ENCODE measurements around the gene NPEPL1.

NPEPL1 gene

GRCh38 chr20:58684291-58684690 is 8.3 kb upstream of the NPEPL1 start:
- no peak for DNase-seq

- no peak for DNase-seq
Observed at GRCh38 chr20:58685988-58686387, 6.6 kb upstream of the NPEPL1 start.

- no peak for DNase-seq
Observed at GRCh38 chr20:58688414-58688813, 4.2 kb upstream of the NPEPL1 start.

GRCh38 chr20:58688840-58689239 is 3.8 kb upstream of the NPEPL1 start:
- no peak for DNase-seq

- DNase-seq: no peak
Observed at GRCh38 chr20:58690396-58691135, 2.0 kb upstream of the NPEPL1 start.

- DNase-seq: no peak
Observed at GRCh38 chr20:58691773-58692578, 624 bp upstream of the NPEPL1 start.

- DNase-seq: peak in 2 of 3 experiments; percentile 20 to 26
Observed at GRCh38 chr20:58693226-58694006, 816 bp downstream of the NPEPL1 start.

GRCh38 chr20:58694241-58695083 is 1.9 kb downstream of the NPEPL1 start:
- DNase-seq: no peak

- DNase-seq: no peak
Observed at GRCh38 chr20:58695084-58695722, 2.6 kb downstream of the NPEPL1 start.

- DNase-seq: peak in 1 of 3 experiments; percentile 20
Observed at GRCh38 chr20:58695895-58696375, 3.3 kb downstream of the NPEPL1 start.

GRCh38 chr20:58696411-58696961 is 3.9 kb downstream of the NPEPL1 start:
- DNase-seq: peak in 1 of 3 experiments; percentile 20

- no peak for DNase-seq
Observed at GRCh38 chr20:58697201-58697866, 4.7 kb downstream of the NPEPL1 start.

GRCh38 chr20:58697867-58698703 is 5.5 kb downstream of the NPEPL1 start:
- DNase-seq: no peak

GRCh38 chr20:58698741-58699622 is 6.4 kb downstream of the NPEPL1 start:
- no peak for DNase-seq

- DNase-seq: no peak
Observed at GRCh38 chr20:58699623-58700107, 7.1 kb downstream of the NPEPL1 start.

GRCh38 chr20:58700121-58700821 is 7.7 kb downstream of the NPEPL1 start:
- DNase-seq: no peak

GRCh38 chr20:58700823-58701222 is 8.2 kb downstream of the NPEPL1 start:
- no peak for DNase-seq

Data from NCI-H1417 (cell line).